ENCODE data around the gene RETREG2. TPM values are rescaled to one million over a fixed set of nuclear protein-coding genes. Genes with fewer than 3 reads are reported as not detected.

RETREG2 gene
- total RNA-seq, 1 experiment from 2014 or later: 46.7 TPM

DNA sequence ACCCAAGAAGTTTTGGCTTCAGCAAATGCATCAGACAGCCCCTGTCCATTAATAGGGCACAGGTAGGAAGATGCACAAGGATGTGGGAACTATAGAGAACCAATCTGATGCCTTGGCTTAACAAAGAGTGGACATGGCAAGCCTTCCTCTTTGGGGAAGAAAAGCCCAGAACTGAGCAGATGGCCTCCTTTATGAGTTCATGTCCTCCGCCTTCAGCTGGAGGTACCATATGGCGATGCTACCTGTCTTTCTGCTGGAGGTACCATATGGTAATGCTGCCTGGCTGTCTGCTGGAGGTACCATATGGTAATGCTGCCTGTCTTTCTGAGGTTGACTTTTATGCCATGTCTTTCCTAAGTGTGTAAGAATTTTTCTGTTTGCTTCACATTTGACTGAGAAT is 6.0 kb downstream of the RETREG2 start:
- Histone ChIP-seq H2AK5ac (ENCODE audit: insufficient read length, low read length) (no peak overlapping the region), H2BK20ac (ENCODE audit: low read depth, low read length, poor library complexity, severe bottlenecking) (no peak overlapping the region), H3K56ac (ENCODE audit: insufficient read length, low read depth, low read length) (no peak overlapping the region), H3K79me2 (ENCODE audit: insufficient read depth, low read length) (no peaks in the 10 kb centered on the region), H3K23me2 (ENCODE audit: insufficient read length, low read depth, low read length, poor library complexity, severe bottlenecking) (no peaks in the 10 kb centered on the region), H3K4me1 (ENCODE audit: insufficient read depth, low read length) (no peaks in the 10 kb centered on the region), H3K9ac (ENCODE audit: extremely low read depth, insufficient read length, low read length) (no peak overlapping the region), H2BK120ac (ENCODE audit: low read depth, low read length, poor library complexity, severe bottlenecking) (no peak overlapping the region), H4K91ac (ENCODE audit: insufficient read length, low read depth, low read length) (no peak overlapping the region), H3K18ac (ENCODE audit: insufficient read length, low read depth, low read length) (no peak overlapping the region), H3K79me1 (ENCODE audit: insufficient read depth, low read depth, low read length, poor library complexity, severe bottlenecking) (peaks cover 3% of the 10 kb centered on the region), H2BK5ac (ENCODE audit: insufficient read length, low read length) (no peak overlapping the region), H4K8ac (replicated peaks; ENCODE audit: insufficient read length, low read depth, low read length) (no peak overlapping the region), H3K23ac (ENCODE audit: insufficient read length, low read depth, low read length) (no peak overlapping the region), H4K20me1 (ENCODE audit: control insufficient read depth, insufficient read depth, insufficient read length) (no peaks in the 10 kb centered on the region), H3K9me3 (ENCODE audit: control insufficient read depth, low read depth, low read length) (no peaks in the 10 kb centered on the region), H2BK15ac (ENCODE audit: low read depth, low read length) (no peak overlapping the region), H3K27ac (ENCODE audit: insufficient read length, low read depth, low read length) (no peak overlapping the region), H3T11ph (ENCODE audit: low read length) (no peak overlapping the region), H3K27me3 (ENCODE audit: insufficient read depth, low read length) (no peaks in the 10 kb centered on the region), H2AFZ (ENCODE audit: low read length) (no peak overlapping the region), H3K4me2 (ENCODE audit: insufficient read depth, insufficient read length, low read length) (no peak overlapping the region), H4K5ac (ENCODE audit: insufficient read length, low read depth, low read length) (no peak overlapping the region), H3K14ac (ENCODE audit: insufficient read depth, low read length) (no peak overlapping the region), H2BK12ac (ENCODE audit: insufficient read length, low read depth, low read length) (no peak overlapping the region), H3K4ac (ENCODE audit: low read depth, low read length) (no peak overlapping the region)
- H3K36me3 Mint-ChIP-seq (ENCODE audit: insufficient read depth in 1 of 3, low read depth in 3 of 3): peaks cover 16 to 45% (median 33%) of the 10 kb centered on the region in 3 experiments
- H3K27ac Mint-ChIP-seq: no peak overlapping the region
- no peaks in the 10 kb centered on the region; a peak in 1 of 5 replicates for H3K9me3 Mint-ChIP-seq
- peaks cover 2 to 3% of the 10 kb centered on the region in 2 experiments for H3K4me1 Mint-ChIP-seq
- H3K27me3 Mint-ChIP-seq (ENCODE audit: low read depth): no peaks in the 10 kb centered on the region
- DNase-seq: no peak
- TF ChIP-seq, protein P1, sequence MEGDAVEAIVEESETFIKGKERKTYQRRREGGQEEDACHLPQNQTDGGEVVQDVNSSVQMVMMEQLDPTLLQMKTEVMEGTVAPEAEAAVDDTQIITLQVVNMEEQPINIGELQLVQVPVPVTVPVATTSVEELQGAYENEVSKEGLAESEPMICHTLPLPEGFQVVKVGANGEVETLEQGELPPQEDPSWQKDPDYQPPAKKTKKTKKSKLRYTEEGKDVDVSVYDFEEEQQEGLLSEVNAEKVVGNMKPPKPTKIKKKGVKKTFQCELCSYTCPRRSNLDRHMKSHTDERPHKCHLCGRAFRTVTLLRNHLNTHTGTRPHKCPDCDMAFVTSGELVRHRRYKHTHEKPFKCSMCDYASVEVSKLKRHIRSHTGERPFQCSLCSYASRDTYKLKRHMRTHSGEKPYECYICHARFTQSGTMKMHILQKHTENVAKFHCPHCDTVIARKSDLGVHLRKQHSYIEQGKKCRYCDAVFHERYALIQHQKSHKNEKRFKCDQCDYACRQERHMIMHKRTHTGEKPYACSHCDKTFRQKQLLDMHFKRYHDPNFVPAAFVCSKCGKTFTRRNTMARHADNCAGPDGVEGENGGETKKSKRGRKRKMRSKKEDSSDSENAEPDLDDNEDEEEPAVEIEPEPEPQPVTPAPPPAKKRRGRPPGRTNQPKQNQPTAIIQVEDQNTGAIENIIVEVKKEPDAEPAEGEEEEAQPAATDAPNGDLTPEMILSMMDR (conservative IDR thresholded peaks at IDR 0.05): no peak
- WGBS (ENCODE audit: extremely low coverage, insufficient read length, low lambda C conversion rate): no CpG with 5 or more reads among the region's 2 CpGs
- no peak overlapping the region for H3K4me3 Mint-ChIP-seq
